ENCODE data around the gene TMEM248.
A peak's percentile ranks its signal among the peaks of the same experiment; 100 is the strongest.
"Not testable (repeated sequence)": the region's sequence is repeated elsewhere in the genome, so short reads cannot be mapped to it uniquely, and the experiment has no call there.

The TMEM248 gene

DNA sequence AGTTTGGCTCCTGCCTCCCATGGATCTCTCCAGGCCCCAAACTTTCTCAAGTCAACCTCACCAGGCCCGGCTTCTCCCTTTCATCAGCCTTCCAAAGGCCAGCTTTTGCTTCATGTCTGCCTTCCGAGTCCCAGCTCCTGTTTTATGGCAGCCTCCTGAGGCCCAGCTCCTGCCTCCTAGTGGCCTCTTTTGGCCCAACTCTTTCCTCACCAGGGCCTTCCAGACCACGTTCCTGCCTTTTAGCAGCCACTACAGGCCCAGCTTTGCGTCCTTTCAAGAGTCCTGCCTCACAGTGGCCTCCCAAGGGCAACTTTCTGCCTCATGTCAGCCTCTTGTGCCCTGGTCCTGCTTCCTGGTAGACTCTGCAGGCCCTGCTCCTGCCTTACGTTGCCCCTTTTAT lies 15.3 kb upstream of the TMEM248 start:
- Histone ChIP-seq H4K20me1 (ENCODE audit: insufficient read depth, low read length) (no peaks in the 10 kb centered on the region), H3K4me1 (ENCODE audit: low read length) (peaks cover 6% of the 10 kb centered on the region), H3K27me3 (ENCODE audit: low read depth, low read length) (no peaks in the 10 kb centered on the region), H2AFZ (ENCODE audit: low read depth, low read length) (no peak overlapping the region), H3K79me2 (ENCODE audit: low read length) (no peaks in the 10 kb centered on the region), H3K4me3 (ENCODE audit: low read length) (no peak overlapping the region), H3K27ac (ENCODE audit: low read length) (no peak overlapping the region), H3K9me3 (ENCODE audit: insufficient read depth, low read length) (no peaks in the 10 kb centered on the region), H3K4me2 (ENCODE audit: low read length) (no peak overlapping the region), H3K9ac (ENCODE audit: low read length) (no peak overlapping the region), H3K36me3 (replicated peaks; ENCODE audit: low read depth, low read length) (peaks cover 4% of the 10 kb centered on the region)
- TF ChIP-seq, protein P1, sequence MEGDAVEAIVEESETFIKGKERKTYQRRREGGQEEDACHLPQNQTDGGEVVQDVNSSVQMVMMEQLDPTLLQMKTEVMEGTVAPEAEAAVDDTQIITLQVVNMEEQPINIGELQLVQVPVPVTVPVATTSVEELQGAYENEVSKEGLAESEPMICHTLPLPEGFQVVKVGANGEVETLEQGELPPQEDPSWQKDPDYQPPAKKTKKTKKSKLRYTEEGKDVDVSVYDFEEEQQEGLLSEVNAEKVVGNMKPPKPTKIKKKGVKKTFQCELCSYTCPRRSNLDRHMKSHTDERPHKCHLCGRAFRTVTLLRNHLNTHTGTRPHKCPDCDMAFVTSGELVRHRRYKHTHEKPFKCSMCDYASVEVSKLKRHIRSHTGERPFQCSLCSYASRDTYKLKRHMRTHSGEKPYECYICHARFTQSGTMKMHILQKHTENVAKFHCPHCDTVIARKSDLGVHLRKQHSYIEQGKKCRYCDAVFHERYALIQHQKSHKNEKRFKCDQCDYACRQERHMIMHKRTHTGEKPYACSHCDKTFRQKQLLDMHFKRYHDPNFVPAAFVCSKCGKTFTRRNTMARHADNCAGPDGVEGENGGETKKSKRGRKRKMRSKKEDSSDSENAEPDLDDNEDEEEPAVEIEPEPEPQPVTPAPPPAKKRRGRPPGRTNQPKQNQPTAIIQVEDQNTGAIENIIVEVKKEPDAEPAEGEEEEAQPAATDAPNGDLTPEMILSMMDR (IDR thresholded peaks at IDR 0.05; ENCODE audit: low read depth, low read length): peak; percentile 20; the same call in 1 of the 2 replicates
- no peak for TF ChIP-seq EZH2phosphoT487 (IDR thresholded peaks at IDR 0.05; ENCODE audit: low read depth)

DNA sequence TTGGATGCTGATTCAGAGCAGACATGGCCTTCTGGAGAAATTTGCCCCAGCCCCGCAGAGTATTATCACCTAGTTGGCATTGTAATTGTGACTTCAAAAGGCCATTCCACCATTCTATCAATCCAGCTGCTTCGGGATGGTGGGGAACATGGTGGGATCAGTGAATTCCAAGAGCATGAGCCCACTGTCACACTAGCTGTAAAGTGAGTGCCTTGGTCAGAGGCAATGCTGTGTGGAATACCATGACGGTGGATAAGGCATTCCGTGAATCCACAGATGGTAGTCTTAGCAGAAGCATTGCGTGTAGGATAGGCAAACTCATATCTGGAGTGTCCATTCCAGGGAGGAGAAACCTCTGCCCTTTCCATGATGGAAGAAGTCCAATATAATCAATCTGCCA lies 13.3 kb upstream of the TMEM248 start:
- peaks cover 6% of the 10 kb centered on the region for H3K4me1 ChIP-seq (ENCODE audit: low read length)
- no peak overlapping the region for H3K4me2 ChIP-seq (ENCODE audit: low read length)
- H4K20me1 ChIP-seq (ENCODE audit: insufficient read depth, low read length): no peaks in the 10 kb centered on the region
- H3K79me2 ChIP-seq (ENCODE audit: low read length): no peaks in the 10 kb centered on the region
- no peak overlapping the region for H3K9ac ChIP-seq (ENCODE audit: low read length)
- H3K9me3 ChIP-seq (ENCODE audit: insufficient read depth, low read length): no peaks in the 10 kb centered on the region
- no peaks in the 10 kb centered on the region for H3K36me3 ChIP-seq (replicated peaks; ENCODE audit: low read depth, low read length)
- TF ChIP-seq EZH2phosphoT487 (IDR thresholded peaks at IDR 0.05; ENCODE audit: low read depth): no peak
- TF ChIP-seq, protein P1 (IDR thresholded peaks at IDR 0.05; ENCODE audit: low read depth, low read length): no peak
- no peaks in the 10 kb centered on the region for H3K27me3 ChIP-seq (ENCODE audit: low read depth, low read length)
- H2AFZ ChIP-seq (ENCODE audit: low read depth, low read length): no peak overlapping the region
- no peak overlapping the region for H3K27ac ChIP-seq (ENCODE audit: low read length)
- no peak overlapping the region for H3K4me3 ChIP-seq (ENCODE audit: low read length)

DNA sequence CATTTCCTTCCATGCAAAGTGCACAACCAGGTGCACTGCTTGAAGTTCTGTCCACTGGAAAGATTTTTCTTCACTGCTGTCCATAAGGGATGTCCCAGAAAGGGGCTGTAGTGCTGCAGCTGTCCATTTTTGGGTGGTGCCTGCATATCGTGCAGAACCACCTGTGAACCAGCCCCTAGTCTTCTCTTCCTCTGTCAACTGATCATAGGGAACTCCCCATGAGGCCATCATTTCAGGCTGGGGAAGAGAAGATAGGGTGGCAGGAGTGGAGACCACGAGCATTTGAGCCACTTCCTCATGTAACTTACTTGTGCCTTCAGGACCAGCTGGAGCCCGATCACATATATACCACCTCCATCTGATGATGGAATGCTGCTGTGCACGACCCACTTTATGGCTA lies 12.4 kb upstream of the TMEM248 start:
- not testable (repeated sequence) for H2AFZ ChIP-seq (ENCODE audit: low read depth, low read length); H3K4me1 ChIP-seq (ENCODE audit: low read length); H3K27ac ChIP-seq (ENCODE audit: low read length); H3K9me3 ChIP-seq (ENCODE audit: insufficient read depth, low read length); H4K20me1 ChIP-seq (ENCODE audit: insufficient read depth, low read length); H3K27me3 ChIP-seq (ENCODE audit: low read depth, low read length); H3K79me2 ChIP-seq (ENCODE audit: low read length); H3K36me3 ChIP-seq (replicated peaks; ENCODE audit: low read depth, low read length); H3K9ac ChIP-seq (ENCODE audit: low read length); H3K4me3 ChIP-seq (ENCODE audit: low read length); H3K4me2 ChIP-seq (ENCODE audit: low read length)

DNA sequence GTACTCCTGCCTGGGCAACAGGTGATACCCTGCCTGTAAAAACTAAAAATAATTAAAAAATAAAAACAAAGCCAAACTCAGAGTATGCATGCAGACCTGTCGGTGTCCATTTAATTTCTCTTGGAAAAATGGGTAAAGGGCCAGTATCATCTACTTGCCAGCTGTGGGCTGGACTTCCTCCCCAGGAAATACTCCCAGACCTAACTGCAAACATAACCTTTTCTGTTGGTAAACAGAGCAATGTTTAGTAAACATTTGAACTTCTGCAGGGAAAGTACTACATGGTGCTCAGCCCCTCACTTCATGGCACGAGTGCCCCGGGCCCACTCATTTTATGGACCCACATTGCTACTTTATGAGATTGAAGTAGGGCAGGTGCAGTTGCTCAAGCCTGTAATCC lies 10.2 kb upstream of the TMEM248 start:
- no peaks in the 10 kb centered on the region for H3K9me3 ChIP-seq (ENCODE audit: insufficient read depth, low read length)
- H3K9ac ChIP-seq (ENCODE audit: low read length): no peak overlapping the region
- no peaks in the 10 kb centered on the region for H4K20me1 ChIP-seq (ENCODE audit: insufficient read depth, low read length)
- H2AFZ ChIP-seq (ENCODE audit: low read depth, low read length): no peak overlapping the region
- no peak overlapping the region for H3K4me2 ChIP-seq (ENCODE audit: low read length)
- H3K36me3 ChIP-seq (replicated peaks; ENCODE audit: low read depth, low read length): no peaks in the 10 kb centered on the region
- peaks cover 23% of the 10 kb centered on the region for H3K4me1 ChIP-seq (ENCODE audit: low read length)
- H3K4me3 ChIP-seq (ENCODE audit: low read length): no peak overlapping the region
- no peaks in the 10 kb centered on the region for H3K27me3 ChIP-seq (ENCODE audit: low read depth, low read length)
- TF ChIP-seq, protein P1 (IDR thresholded peaks at IDR 0.05; ENCODE audit: low read depth, low read length): no peak
- TF ChIP-seq EZH2phosphoT487 (IDR thresholded peaks at IDR 0.05; ENCODE audit: low read depth): no peak
- no peak overlapping the region for H3K27ac ChIP-seq (ENCODE audit: low read length)
- no peaks in the 10 kb centered on the region for H3K79me2 ChIP-seq (ENCODE audit: low read length)

DNA sequence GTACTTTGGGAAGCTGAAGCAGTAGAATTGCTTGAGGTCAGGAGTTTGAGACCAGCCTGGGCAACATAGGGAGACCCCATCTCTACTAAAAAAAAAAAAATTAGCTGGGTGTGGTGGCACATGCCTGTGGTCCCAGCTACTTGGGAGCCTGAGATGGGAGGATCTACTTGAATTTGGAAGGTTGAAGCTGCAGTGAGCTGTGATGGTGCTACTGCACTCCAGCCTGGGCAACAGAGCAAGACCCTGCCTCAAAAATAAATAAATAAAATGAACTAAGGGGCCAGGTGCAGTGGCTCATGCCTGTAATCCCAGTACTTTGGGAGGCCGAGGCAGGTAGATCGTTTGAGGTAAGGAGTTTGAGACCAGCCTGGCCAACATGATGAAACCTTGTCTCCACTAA lies 9.8 kb upstream of the TMEM248 start:
- peaks cover 24% of the 10 kb centered on the region for H3K4me1 ChIP-seq (ENCODE audit: low read length)
- not testable (repeated sequence) for H3K4me2 ChIP-seq (ENCODE audit: low read length); H2AFZ ChIP-seq (ENCODE audit: low read depth, low read length); H3K27ac ChIP-seq (ENCODE audit: low read length); H3K36me3 ChIP-seq (replicated peaks; ENCODE audit: low read depth, low read length); H3K9ac ChIP-seq (ENCODE audit: low read length); H3K9me3 ChIP-seq (ENCODE audit: insufficient read depth, low read length); H3K4me3 ChIP-seq (ENCODE audit: low read length); H3K27me3 ChIP-seq (ENCODE audit: low read depth, low read length); H4K20me1 ChIP-seq (ENCODE audit: insufficient read depth, low read length); H3K79me2 ChIP-seq (ENCODE audit: low read length)
